K562 treated with DMSO at 1 percent for 12 hours (cell line): ENCODE data around the gene MCF2L2. TPM values are rescaled to one million over a fixed set of nuclear protein-coding genes. Genes with fewer than 3 reads are reported as not detected.

Experiments
- total RNA-seq: library from RNA; unstranded; fragments of 300-600 nt; gene quantifications from 2 replicates; pipeline ENCODE4 v1.2.3, GENCODE V29; 2022; ENCODE audit not compliant: insufficient read depth

Gene MCF2L2
- 1.8 and 2.3 TPM in 2 replicates for total RNA-seq

DNA sequence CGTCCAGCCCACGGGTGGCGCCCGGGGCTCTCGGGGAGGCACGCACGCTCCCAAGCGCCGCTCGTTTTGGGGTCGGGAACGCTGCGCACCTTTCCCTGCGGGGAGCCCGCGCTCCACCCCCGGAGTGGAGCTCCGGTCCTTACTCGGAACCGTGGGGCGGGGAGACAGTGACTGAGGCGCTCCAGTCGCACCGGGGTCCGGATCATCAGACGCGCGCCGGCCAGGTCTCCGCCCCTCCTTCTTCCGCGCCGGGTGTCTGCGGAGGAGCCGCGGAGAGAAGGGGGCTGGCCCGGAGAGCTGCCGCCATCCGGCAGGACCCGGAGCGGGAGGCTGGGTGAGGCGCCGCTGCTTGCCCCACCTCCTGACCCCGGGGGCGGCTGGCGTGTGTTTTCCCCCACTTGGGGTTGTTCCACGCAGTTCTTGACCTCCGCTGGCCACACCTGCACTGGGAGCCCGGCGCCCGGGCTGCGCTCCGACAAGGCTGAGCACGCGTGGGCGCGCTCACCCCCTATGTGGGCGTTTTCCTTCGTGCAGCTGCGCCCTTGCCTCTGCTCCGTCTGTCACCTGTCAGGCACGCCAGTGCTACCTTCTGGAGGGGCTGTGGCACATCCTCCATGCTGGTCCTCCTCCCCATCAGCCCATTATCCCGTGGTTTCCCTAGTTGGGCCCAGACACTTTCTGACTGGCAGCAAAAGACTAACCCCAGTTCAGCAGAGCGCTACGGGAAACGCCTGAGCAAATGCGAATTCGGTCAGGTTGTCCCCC lies at the start of gene MCF2L2:
Gene MCF2L2 (minus strand): TSS at position 173 of the 765 bp plus-strand sequence. CDS start 642 bp downstream, outside the sequence.

DNA sequence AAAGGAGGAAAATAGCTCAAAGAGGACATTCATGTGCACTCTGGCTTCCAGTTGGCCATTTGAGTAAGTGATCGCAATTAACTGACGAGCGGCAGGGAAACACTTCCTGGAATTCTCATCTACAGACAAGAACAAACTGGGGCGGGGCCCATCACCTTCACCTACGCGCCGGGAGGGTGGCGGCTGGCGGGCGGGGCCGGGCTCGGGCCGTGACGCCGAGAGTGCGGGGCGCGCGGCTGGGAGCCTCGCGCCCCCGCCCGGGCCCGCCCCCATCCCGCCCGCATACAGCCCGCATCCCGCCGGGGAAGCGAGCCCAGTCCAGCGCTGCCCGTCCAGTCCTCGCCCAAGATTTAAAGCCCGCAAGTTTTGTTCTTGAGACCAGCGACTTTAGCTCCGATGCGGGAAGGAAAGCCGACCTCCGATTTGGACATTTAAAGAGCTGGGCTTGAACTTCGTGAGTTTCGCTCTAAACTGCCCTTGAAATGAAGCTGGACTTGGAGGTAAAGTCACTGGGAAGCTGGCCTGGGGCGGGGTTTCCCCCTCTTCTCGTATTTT lies 175.4 kb downstream of the MCF2L2 start, which contains the start of gene B3GNT5:
Gene B3GNT5 (plus strand): TSS at position 281 of the 555 bp plus-strand sequence. CDS start 16,546 bp downstream, outside the sequence.

Other genes with a start within 250 kb of the MCF2L2 start
- gene B3GNT5, start 175.4 kb downstream of the MCF2L2 start, total RNA-seq: 4.9 and 18.8 TPM in 2 replicates
- gene KLHL6, start 127.1 kb upstream of the MCF2L2 start, total RNA-seq: 0.69 and 3.6 TPM in 2 replicates
- gene KLHL24, start 207.0 kb upstream of the MCF2L2 start, total RNA-seq: 8.8 and 63.9 TPM in 2 replicates